NB4 (cell line): ENCODE results near the gene CMSS1.

Experiments
- DNase-seq: peaks from one replicate; pipeline ENCODE4 v3.0.0; 2010; ENCODE audit warnings: low read depth
- H3K4me3 ChIP-seq: one replicate; pipeline ENCODE4 v1.5.1; 2011; ENCODE audit warnings: mild to moderate bottlenecking, low read depth, low read length, moderate library complexity
- MYC ChIP-seq: IDR thresholded peaks from 2 replicates; pipeline ENCODE4 v1.6.1; 2011; ENCODE audit warnings: low read depth, low read length
- POLR2A ChIP-seq: IDR thresholded peaks from 2 replicates; pipeline ENCODE4 v1.6.1; 2011; ENCODE audit warnings: mild to moderate bottlenecking; ENCODE audit not compliant: insufficient read length; ENCODE audit errors: extremely low read depth
- TF ChIP-seq, protein P1 (sequence below): IDR thresholded peaks from 2 replicates; pipeline ENCODE4 v1.6.1; 2011; ENCODE audit warnings: low read depth, low read length
- TF ChIP-seq, protein P2 (sequence below): IDR thresholded peaks from one replicate; pipeline ENCODE4 v1.5.1; 2012; ENCODE audit warnings: low read depth, low read length

The CMSS1 gene

DNA sequence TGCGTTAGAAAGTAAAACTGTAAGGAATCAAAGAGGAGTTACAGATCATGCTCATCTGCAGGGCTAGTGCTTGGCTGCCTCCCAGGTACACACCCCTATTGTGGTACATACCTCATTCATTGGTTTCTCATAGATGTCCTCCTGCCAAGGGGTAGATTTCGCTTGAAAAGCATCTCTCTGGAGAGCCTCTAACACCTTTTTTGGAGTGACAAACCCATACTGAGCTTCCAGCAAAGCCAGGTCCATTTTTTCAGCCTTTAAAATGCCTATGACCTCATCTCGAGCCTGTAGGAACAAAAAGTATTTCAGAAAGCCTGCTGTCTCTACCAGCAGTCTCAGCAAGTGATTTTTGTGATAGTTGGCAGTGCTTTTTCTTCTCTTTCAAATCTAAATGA is 112.1 kb downstream of the CMSS1 start:
- TF ChIP-seq, protein P1, sequence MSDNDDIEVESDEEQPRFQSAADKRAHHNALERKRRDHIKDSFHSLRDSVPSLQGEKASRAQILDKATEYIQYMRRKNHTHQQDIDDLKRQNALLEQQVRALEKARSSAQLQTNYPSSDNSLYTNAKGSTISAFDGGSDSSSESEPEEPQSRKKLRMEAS, result no peak
- TF ChIP-seq, protein P2, sequence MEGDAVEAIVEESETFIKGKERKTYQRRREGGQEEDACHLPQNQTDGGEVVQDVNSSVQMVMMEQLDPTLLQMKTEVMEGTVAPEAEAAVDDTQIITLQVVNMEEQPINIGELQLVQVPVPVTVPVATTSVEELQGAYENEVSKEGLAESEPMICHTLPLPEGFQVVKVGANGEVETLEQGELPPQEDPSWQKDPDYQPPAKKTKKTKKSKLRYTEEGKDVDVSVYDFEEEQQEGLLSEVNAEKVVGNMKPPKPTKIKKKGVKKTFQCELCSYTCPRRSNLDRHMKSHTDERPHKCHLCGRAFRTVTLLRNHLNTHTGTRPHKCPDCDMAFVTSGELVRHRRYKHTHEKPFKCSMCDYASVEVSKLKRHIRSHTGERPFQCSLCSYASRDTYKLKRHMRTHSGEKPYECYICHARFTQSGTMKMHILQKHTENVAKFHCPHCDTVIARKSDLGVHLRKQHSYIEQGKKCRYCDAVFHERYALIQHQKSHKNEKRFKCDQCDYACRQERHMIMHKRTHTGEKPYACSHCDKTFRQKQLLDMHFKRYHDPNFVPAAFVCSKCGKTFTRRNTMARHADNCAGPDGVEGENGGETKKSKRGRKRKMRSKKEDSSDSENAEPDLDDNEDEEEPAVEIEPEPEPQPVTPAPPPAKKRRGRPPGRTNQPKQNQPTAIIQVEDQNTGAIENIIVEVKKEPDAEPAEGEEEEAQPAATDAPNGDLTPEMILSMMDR, result no peak
- no peak for TF ChIP-seq POLR2A
- no peak overlapping the region for H3K4me3 ChIP-seq
- DNase-seq, result no peak

DNA sequence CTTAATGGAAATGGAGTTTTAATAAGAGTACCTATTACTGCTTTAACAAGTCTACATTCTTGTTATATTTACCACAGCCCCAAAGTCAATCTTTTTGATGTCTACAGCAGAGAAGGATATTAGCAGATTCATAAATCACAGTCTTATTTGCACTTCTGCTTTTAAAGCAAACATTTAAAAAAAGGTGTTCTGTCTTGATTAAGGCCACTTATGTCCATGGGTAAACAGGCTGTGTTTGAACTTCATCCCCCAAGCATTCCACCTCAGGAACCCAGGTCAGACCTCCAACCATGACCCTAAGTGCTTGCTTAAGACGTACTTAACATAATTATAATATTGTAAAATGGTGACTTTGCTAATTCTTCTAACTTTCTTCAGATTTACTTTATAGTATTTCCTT is 113.4 kb downstream of the CMSS1 start:
- no peak for DNase-seq

DNA sequence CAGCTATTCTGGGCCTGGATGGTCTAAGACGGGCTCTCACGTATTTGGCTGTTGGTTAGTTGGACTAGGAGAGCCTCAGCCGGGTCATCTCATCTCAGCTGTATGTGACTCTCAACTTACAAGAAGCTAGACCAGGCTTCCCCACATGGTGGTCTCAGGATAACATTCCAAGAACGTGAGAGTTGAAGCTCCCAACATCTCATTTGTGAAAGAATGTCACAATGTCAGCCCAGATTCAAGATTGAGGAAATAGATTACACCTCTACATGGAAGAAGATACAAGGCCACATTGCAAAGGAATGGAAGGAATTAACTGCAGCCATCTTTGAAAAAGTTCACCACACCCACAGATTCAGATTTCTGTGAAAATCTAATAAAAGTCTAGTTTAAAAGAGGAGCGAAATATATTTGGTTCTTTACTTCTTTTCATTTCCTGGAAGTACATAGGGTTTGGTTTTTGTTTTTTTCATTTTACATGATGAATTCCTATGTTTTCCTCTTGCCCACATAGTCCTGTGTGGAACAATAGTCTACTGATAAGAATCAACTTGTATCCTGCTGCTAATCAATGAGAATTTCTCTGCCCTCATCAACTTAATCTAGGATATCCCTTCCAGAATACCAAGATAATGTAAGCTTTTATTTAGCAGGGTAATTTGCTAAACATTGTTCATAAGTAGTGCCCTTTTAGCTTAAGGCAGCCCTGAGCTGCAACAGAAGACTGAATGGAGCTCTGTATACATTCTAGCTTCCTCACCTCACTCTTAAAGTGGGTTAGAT is 116.5 kb downstream of the CMSS1 start:
- no peak overlapping the region for H3K4me3 ChIP-seq
- TF ChIP-seq, protein P1, result no peak
- TF ChIP-seq MYC, result no peak
- TF ChIP-seq, protein P2, result no peak
- TF ChIP-seq POLR2A, result no peak
- DNase-seq, result no peak

More for the DNA sequence above, 113.4 kb downstream of the CMSS1 start:
- no peak overlapping the region for H3K4me3 ChIP-seq
- TF ChIP-seq POLR2A, result no peak
- TF ChIP-seq MYC, result no peak
- TF ChIP-seq, protein P1, result no peak
- TF ChIP-seq, protein P2, result no peak

DNA sequence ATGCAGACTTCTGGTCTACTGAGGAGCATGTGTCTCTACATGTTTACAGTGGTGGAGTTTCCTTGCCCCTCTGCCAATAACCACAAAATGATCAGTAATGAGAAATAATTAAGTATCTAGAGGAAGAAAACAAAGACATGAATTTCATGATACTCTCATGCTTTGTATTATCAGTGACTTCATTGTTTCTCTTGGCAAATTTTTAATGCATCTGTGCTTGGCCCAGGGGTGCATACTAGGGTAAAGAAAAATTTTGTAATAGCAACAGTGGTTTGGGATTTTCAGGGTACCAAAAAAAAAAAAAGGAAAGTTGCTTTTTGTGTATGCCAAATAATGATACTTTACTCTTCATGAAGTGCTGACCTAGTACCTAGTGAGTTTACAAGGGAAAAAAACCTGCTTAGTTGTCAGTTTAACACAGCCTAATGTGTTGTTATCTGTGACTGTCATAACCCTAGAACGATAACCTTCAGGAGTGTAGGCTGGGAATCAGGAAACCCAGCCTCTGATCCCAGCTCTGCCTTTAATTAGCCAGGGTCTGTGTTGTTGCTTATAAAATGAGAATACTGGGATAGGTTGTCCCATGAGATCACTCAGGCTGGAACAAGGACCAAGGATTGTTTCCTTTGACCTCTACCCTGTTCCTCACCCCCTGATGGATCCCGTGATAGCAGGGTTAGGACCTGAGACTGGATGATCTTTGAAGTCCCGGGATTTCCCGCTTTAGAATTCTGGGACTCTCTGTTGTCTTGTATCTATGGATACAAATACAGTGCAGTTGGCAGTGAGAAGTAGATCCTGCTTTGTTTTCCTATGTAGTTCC is 117.5 kb downstream of the CMSS1 start:
- TF ChIP-seq, protein P1, result no peak
- TF ChIP-seq, protein P2, result no peak
- TF ChIP-seq POLR2A (no peak), MYC (no peak)
- DNase-seq, result no peak
- no peak overlapping the region for H3K4me3 ChIP-seq

DNA sequence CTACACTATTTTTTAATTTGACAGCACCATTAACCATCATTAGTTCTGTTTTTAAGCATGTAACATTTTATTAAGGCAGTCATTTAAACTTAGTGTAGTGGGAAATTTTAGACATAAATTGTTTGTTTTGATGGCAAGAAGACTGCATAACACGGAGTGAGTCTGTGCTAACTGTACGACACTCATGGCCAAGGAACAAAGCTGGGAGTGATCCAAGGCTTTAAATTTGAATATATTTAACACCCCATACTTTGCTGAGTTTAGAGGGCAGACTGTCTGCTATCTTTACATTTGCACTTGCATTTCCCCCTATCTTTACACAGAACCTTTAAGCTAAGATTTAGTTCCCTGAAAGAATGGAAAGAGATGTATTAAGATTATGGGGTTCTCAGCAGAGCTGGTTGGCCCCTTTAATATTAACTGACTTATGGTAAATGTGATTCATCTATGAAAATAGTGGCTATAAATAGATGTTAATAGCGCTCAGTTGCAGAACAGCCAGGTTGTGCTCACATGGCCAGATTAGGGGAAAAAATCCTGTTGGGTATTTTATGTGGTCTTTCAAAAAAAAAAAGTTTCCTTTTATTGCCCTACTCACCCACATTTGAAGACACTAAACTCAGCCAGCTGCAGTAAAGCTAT is 120.7 kb downstream of the CMSS1 start:
- no peak overlapping the region for H3K4me3 ChIP-seq
- no peak for DNase-seq
- TF ChIP-seq MYC (no peak), POLR2A (no peak)
- TF ChIP-seq, protein P2, result no peak
- TF ChIP-seq, protein P1, result no peak
